Measurements from ENCODE around the gene RPTOR.

The RPTOR gene

GRCh38 chr17:80692931-80693467, 148.4 kb downstream of the RPTOR start:
- no peak overlapping the region for H3K27ac ChIP-seq
- H3K27me3 ChIP-seq (replicated peaks) = no peaks in the 10 kb centered on the region
- H3K4me3 ChIP-seq (ENCODE audit: low read depth, low read length) = no peak overlapping the region
- in situ Hi-C loops (cut with HindIII; ENCODE audit: low pct_ligation_motif_present, low sequenced_read_pairs) = no loop called here
- no peak for TF ChIP-seq CTCF (IDR thresholded peaks at IDR 0.05; ENCODE audit: low read depth, low read length, missing control alignments)
- no peaks in the 10 kb centered on the region for H3K36me3 ChIP-seq (replicated peaks)
- DNase-seq = no peak

- DNase-seq = no peak
- in situ Hi-C loops (cut with HindIII; ENCODE audit: low pct_ligation_motif_present, low sequenced_read_pairs) = no loop called here
- H3K36me3 ChIP-seq (replicated peaks) = no peaks in the 10 kb centered on the region
- H3K27me3 ChIP-seq (replicated peaks) = no peaks in the 10 kb centered on the region
- no peak overlapping the region for H3K27ac ChIP-seq
- H3K4me3 ChIP-seq (ENCODE audit: low read depth, low read length) = no peak overlapping the region
- TF ChIP-seq CTCF (IDR thresholded peaks at IDR 0.05; ENCODE audit: low read depth, low read length, missing control alignments) = no peak
These were observed 148.9 kb downstream of the RPTOR start for GRCh38 chr17:80693511-80693910.

GRCh38 chr17:80694085-80694991, 149.7 kb downstream of the RPTOR start:
- Histone ChIP-seq H3K4me3 (ENCODE audit: low read depth, low read length) (no peak overlapping the region), H3K27me3 (replicated peaks) (no peaks in the 10 kb centered on the region), H3K36me3 (replicated peaks) (no peaks in the 10 kb centered on the region), H3K27ac (no peak overlapping the region)
- in situ Hi-C loops (cut with HindIII; ENCODE audit: low pct_ligation_motif_present, low sequenced_read_pairs) = no loop called here
- no peak for TF ChIP-seq CTCF (IDR thresholded peaks at IDR 0.05; ENCODE audit: low read depth, low read length, missing control alignments)
- no peak for DNase-seq

- DNase-seq = no peak
- Histone ChIP-seq H3K27me3 (replicated peaks) (no peaks in the 10 kb centered on the region), H3K36me3 (replicated peaks) (no peaks in the 10 kb centered on the region), H3K27ac (no peak overlapping the region), H3K4me3 (ENCODE audit: low read depth, low read length) (no peak overlapping the region)
- TF ChIP-seq CTCF (IDR thresholded peaks at IDR 0.05; ENCODE audit: low read depth, low read length, missing control alignments) = no peak
- in situ Hi-C loops (cut with HindIII; ENCODE audit: low pct_ligation_motif_present, low sequenced_read_pairs) = no loop called here
These were observed 150.6 kb downstream of the RPTOR start for GRCh38 chr17:80694992-80695912.

- Histone ChIP-seq H3K27me3 (replicated peaks) (no peaks in the 10 kb centered on the region), H3K36me3 (replicated peaks) (no peaks in the 10 kb centered on the region), H3K27ac (no peak overlapping the region), H3K4me3 (ENCODE audit: low read depth, low read length) (no peak overlapping the region)
- no peak for TF ChIP-seq CTCF (IDR thresholded peaks at IDR 0.05; ENCODE audit: low read depth, low read length, missing control alignments)
- DNase-seq = no peak
- in situ Hi-C loops (cut with HindIII; ENCODE audit: low pct_ligation_motif_present, low sequenced_read_pairs) = no loop called here
These were observed 151.3 kb downstream of the RPTOR start for GRCh38 chr17:80695979-80696378.
